Stimulated activated CD8-positive, alpha-beta memory T cell treated with anti-CD3 and anti-CD28 coated beads, Interleukin-7, amount 100 ng/mL, for 1 hour (primary cell): ENCODE measurements around the gene IFITM10.
"Not testable (repeated sequence)": the region's sequence is repeated elsewhere in the genome, so short reads cannot be mapped to it uniquely, and the experiment has no call there.

Source experiments
- DNase-seq, 2 donors: peaks; one replicate each; pipeline ENCODE4 v3.0.0-alpha.2; 2020; ENCODE audit warnings: low read depth in 2 of 2

The IFITM10 gene

GRCh38 chr11:1691878-1692707 lies 58.3 kb downstream of the IFITM10 start:
- no peak for DNase-seq

- no peak for DNase-seq
These were observed 59.1 kb downstream of the IFITM10 start for GRCh38 chr11:1691026-1691877.

- no peak for DNase-seq
These were observed 60.0 kb downstream of the IFITM10 start for GRCh38 chr11:1690167-1691025.

- not testable (repeated sequence) for DNase-seq
These were observed 60.9 kb downstream of the IFITM10 start for GRCh38 chr11:1689250-1690166.

DNA sequence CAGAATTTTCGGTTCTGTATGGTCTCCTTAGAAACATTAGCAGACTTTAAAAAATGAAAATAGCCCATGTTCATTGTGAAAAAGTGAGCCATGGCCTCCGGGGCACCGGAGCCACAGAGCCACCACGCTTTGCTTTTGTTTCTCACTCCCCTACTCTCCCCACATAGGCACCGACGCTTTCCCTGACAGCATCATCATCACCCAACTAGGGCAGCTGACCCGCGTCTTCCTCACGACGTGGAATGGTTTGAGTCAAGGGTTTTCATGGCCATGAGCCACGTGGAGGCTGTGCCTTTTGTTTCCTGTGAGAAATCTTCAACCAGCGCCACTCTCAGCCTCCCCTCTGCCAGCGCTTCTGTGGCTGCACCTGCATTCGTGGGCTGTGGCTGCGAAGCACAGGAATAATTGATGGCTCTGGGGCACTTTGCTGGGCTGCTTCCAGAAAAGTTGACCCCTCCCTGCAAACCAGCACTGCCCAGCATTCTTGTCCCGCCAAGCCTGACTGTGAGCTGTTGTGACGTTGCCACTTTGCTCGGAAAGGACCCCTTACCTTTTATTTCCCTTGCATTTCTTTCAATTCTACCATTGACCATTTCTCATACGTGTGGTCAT lies 62.0 kb downstream of the IFITM10 start:
- not testable (repeated sequence) for DNase-seq

DNA sequence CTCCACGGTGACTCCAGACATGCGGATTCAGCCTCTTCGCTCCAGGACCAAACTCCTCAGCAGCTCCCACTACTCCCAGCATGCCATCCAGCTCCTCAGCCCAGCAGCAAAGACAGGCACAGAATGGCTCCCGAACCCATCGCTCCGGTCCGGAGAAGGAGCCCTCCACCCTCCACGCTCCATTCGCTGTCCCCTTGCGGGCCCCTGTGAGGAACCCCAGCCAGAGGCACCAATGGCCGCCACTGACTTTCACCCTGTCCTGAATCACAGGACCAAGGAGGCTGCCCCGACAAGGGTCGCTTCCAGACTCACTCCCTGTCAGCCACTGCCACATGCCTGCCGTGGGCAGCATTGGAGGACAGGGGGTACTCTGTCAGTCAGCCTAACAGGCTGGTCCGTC lies 64.2 kb downstream of the IFITM10 start:
- not testable (repeated sequence) for DNase-seq

DNA sequence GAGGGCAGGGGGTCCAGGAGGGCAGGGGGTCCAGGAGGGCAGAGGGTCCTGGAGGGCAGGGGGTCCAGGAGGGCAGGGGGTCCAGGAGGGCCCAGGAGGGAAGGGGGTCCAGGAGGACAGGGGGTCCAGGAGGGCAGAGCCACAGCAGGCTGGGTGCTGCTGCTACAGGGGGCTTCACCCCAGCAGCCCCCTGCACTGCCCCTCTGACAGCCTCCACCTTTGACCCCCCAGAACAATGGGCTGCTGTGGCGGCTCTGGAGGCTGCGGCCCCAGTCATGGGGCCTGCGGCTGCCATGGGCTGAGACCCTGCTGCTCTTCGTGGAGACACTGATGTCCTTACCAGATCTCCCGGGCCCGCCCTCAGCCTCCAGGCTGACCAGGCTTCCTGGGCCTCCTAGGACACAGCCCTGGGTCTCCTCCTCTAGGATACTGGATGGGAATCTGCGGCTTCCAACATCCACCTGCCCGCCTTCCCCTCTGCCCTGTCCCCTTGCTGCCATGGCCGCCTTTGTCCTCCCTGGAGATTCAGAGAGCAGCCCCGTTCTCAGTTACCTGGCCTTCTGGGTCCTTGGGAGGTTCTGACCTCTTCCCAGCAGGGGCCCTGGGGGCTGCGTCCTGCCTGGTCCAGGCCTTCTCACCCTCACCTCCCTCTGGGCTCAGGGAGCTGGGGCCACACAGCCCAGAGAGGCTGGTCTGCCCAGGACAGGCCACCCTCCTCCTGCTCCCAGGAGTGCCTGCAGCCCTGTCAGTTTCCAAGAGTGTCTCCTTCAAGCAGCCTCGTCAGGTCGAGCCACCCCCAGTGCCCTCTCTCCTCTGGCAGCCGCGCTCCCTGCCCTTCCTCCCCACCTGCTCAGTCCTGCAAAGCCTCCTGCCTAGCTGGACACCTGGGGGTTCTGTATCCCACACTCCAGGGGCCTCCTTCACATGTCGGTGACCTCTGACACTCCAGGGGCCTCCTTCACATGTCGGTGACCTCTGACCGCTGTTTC lies 65.2 kb downstream of the IFITM10 start:
- DNase-seq: not testable (repeated sequence)

- DNase-seq: not testable (repeated sequence)
These were observed 66.4 kb downstream of the IFITM10 start for GRCh38 chr11:1683904-1684572.

DNA sequence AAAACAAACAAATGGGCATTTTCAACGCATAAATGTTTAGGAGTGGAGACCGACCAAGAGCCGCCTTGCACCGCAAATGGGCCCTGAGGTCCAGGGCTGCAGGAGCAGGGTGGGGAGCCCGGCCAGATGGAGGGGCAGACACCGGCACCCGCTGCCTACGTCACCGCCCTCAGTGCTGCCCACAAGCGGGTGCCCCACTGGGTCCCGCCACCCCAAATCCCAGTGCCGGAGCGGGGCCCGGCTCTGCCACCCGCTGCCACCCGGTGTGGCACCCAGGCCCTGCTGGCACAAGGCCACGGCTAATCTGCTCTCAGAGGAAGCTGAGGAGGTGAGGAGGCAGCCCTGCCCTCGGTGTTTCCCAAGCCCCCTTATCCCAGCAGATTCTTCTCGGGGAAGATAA lies 67.2 kb downstream of the IFITM10 start:
- not testable (repeated sequence) for DNase-seq
